Fibroblast of lung (primary cell): ENCODE results near the gene HPCAL1. TPM values are rescaled to one million over a fixed set of nuclear protein-coding genes. Genes with fewer than 3 reads are reported as not detected.

Experiments
- DNase-seq, 2 donors: peaks; one replicate each; pipeline versions ENCODE4 v3.0.0 to v3.0.0-alpha.2; 2010; ENCODE audit warnings: low read depth in 2 of 2
- H2AFZ ChIP-seq: 2 replicates; pipeline ENCODE4 v1.5.1; 2012; ENCODE audit warnings: low read length, control low read depth, inconsistent platforms
- H3K27ac ChIP-seq: 2 replicates; pipeline ENCODE4 v1.5.1; 2011; ENCODE audit warnings: low read length, control low read depth; ENCODE audit not compliant: insufficient read depth
- H3K27me3 ChIP-seq: 2 replicates; pipeline ENCODE4 v1.5.1; 2011; ENCODE audit warnings: mild to moderate bottlenecking, low read length; ENCODE audit not compliant: control insufficient read depth, insufficient read depth
- H3K36me3 ChIP-seq: 2 replicates; pipeline ENCODE4 v1.5.1; 2011; ENCODE audit warnings: low read length; ENCODE audit not compliant: control insufficient read depth, insufficient read depth
- H3K4me1 ChIP-seq: 2 replicates; pipeline ENCODE4 v1.5.1; 2011; ENCODE audit warnings: low read length; ENCODE audit not compliant: control insufficient read depth, insufficient read depth; ENCODE audit errors: extremely low read depth
- H3K4me2 ChIP-seq: 2 replicates; pipeline ENCODE4 v1.5.1; 2011; ENCODE audit warnings: low read length, control low read depth; ENCODE audit not compliant: insufficient read depth; ENCODE audit errors: extremely low read depth
- H3K4me3 ChIP-seq, 4 experiments: fragments of 200-600 bp in 1 of 4; sonication (generic) in 1 of 4; replicated peaks in 1 of 4; 2 replicates each; pipeline ENCODE4 v1.5.1; 2011 to 2016; ENCODE audit warnings: low read length in 4 of 4, low read depth in 3 of 4, mild to moderate bottlenecking in 3 of 4, control low read depth in 2 of 4, inconsistent platforms in 1 of 4, mixed read lengths in 1 of 4; ENCODE audit not compliant: insufficient read depth in 1 of 4; ENCODE audit errors: control extremely low read depth in 1 of 4
- H3K79me2 ChIP-seq: 2 replicates; pipeline ENCODE4 v1.5.1; 2012; ENCODE audit warnings: mild to moderate bottlenecking, low read length, inconsistent platforms; ENCODE audit not compliant: control insufficient read depth, insufficient read depth
- H3K9ac ChIP-seq: 2 replicates; pipeline ENCODE4 v1.5.1; 2011; ENCODE audit warnings: mild to moderate bottlenecking, low read length, control low read depth; ENCODE audit not compliant: insufficient read depth
- H3K9me3 ChIP-seq: 2 replicates; pipeline ENCODE4 v1.5.1; 2012; ENCODE audit warnings: low read depth, low read length; ENCODE audit not compliant: control insufficient read depth, insufficient read depth
- H4K20me1 ChIP-seq: 2 replicates; pipeline ENCODE4 v1.5.1; 2011; ENCODE audit warnings: low read length; ENCODE audit not compliant: control insufficient read depth, insufficient read depth; ENCODE audit errors: extremely low read depth
- CTCF ChIP-seq, 2 donors: IDR thresholded peaks in 1 of 2; conservative IDR thresholded peaks in 1 of 2; 1 replicate in 1 of 2; 2 replicates in 1 of 2; pipeline ENCODE4 v1.5.1; 2011 to 2012; ENCODE audit warnings: low read length in 2 of 2, control low read depth in 1 of 2, inconsistent platforms in 1 of 2, low read depth in 1 of 2, mild to moderate bottlenecking in 1 of 2
- EZH2 ChIP-seq: IDR thresholded peaks from 2 replicates; pipeline ENCODE4 v1.5.1; 2012; ENCODE audit warnings: low read length, control low read depth, mild to moderate bottlenecking; ENCODE audit errors: missing control alignments
- polyA plus RNA-seq, 2 donors: library from polyadenylated mRNA; depleted of rRNA in 1 of 2; stranded (reverse) in 1 of 2; unstranded in 1 of 2; fragments of >200 nt; gene quantifications; 2 replicates each; pipeline ENCODE4 v1.2.1, GENCODE V29; 2011 to 2012; ENCODE audit warnings: missing spikeins in 1 of 2
- total RNA-seq: library from RNA; depleted of rRNA; stranded (reverse); fragments of >200 nt; gene quantifications from 2 replicates; pipeline ENCODE4 v1.2.1, GENCODE V29; 2014

The HPCAL1 gene
- total and polyA plus RNA-seq, 2 donors (not counting 1 experiment from before 2014, with no cell fraction given) = 11.4 to 34.5 TPM

- no peaks in the 10 kb centered on the region for H3K27me3 ChIP-seq
- H3K79me2 ChIP-seq = no peaks in the 10 kb centered on the region
- TF ChIP-seq EZH2 = no peak
- no peak for TF ChIP-seq CTCF (conservative IDR thresholded peaks at IDR 0.05 in 1 of 2, IDR thresholded peaks at IDR 0.05 in 1 of 2; ENCODE audit: low read depth in 1 of 2, low read length in 2 of 2)
- H2AFZ ChIP-seq = no peak overlapping the region
- H3K9me3 ChIP-seq = no peaks in the 10 kb centered on the region
- no peak overlapping the region for H3K4me2 ChIP-seq
- H3K27ac ChIP-seq = no peak overlapping the region
- H3K9ac ChIP-seq = no peak overlapping the region
- peaks cover 3% of the 10 kb centered on the region for H3K4me1 ChIP-seq
- H3K4me3 ChIP-seq = no peak overlapping the region
- DNase-seq = no peak
- H4K20me1 ChIP-seq = no peaks in the 10 kb centered on the region
- no peaks in the 10 kb centered on the region for H3K36me3 ChIP-seq
Observed at GRCh38 chr2:10333247-10333613, 30.5 kb downstream of the HPCAL1 start.

GRCh38 chr2:10333966-10334365 lies 31.3 kb downstream of the HPCAL1 start:
- DNase-seq = no peak
- no peaks in the 10 kb centered on the region for H3K36me3 ChIP-seq
- H3K9ac ChIP-seq = no peak overlapping the region
- no peak overlapping the region for H3K27ac ChIP-seq
- H3K9me3 ChIP-seq = no peaks in the 10 kb centered on the region
- no peak overlapping the region for H2AFZ ChIP-seq
- H3K4me1 ChIP-seq = peaks cover 3% of the 10 kb centered on the region
- H4K20me1 ChIP-seq = no peaks in the 10 kb centered on the region
- no peak overlapping the region for H3K4me3 ChIP-seq
- no peak overlapping the region for H3K4me2 ChIP-seq
- no peak for TF ChIP-seq EZH2
- TF ChIP-seq CTCF (conservative IDR thresholded peaks at IDR 0.05 in 1 of 2, IDR thresholded peaks at IDR 0.05 in 1 of 2; ENCODE audit: low read depth in 1 of 2, low read length in 2 of 2) = no peak
- H3K27me3 ChIP-seq = no peaks in the 10 kb centered on the region
- H3K79me2 ChIP-seq = no peaks in the 10 kb centered on the region

DNA sequence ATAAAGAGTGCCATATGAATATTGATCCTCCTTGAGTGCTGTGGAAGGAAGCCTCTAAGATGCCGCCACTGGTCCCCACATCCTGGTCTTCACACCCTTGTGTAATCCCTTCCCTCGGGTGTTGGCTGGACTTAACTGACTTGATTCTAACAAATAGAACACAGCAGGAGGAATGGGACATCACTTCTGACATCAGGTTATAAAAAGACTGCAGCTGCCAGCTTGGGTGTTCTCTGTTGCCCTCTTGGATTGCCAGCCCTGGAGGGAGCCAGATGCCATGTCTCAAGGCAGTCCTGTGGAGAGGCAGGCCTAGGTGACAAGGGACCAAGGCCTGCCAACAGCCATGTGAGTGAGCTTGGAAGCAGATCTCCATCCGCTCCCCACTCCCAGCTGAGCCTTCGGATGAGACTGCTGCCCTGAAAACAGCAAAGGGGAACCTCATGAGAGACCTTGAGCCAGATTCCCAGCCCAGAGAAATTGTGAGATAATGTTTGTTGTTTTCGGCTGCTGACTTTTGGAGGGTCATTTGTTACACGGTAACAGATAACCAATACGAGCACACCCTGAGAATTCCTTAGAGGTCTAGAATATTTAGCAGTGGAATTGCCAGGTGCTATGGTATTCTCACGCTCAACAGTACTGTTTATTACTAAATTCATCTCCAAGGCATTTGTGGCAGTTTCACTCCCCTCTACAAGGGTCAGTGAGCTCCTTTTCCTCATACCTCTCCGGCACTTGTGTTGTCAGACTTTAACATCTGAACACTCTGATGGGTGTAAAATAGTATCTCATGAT lies 32.5 kb downstream of the HPCAL1 start:
- TF ChIP-seq EZH2 (no peak), CTCF (conservative IDR thresholded peaks at IDR 0.05 in 1 of 2, IDR thresholded peaks at IDR 0.05 in 1 of 2; ENCODE audit: low read depth in 1 of 2, low read length in 2 of 2) (no peak)
- Histone ChIP-seq H3K36me3 (no peaks in the 10 kb centered on the region), H3K4me2 (no peak overlapping the region), H3K4me3 (no peak overlapping the region), H3K9me3 (no peaks in the 10 kb centered on the region), H2AFZ (no peak overlapping the region), H3K4me1 (peaks cover 3% of the 10 kb centered on the region), H3K27ac (no peak overlapping the region), H3K9ac (no peak overlapping the region), H4K20me1 (no peaks in the 10 kb centered on the region), H3K27me3 (no peaks in the 10 kb centered on the region), H3K79me2 (no peaks in the 10 kb centered on the region)
- DNase-seq = no peak
